Left lung (tissue), 10 donors: ENCODE data around the gene GLCE. TPM values are rescaled to one million over a fixed set of nuclear protein-coding genes. Genes with fewer than 3 reads are reported as not detected.

ENCODE experiments used
- ATAC-seq: fragments of 200-7000 bp; cut with Tn5 transposase; one replicate; pipeline ENCODE4 v1.9.1; 2020; ENCODE audit warnings: moderate library complexity
- DNase-seq, 4 donors: peaks; one replicate each; pipeline ENCODE4 v3.0.0-alpha.2; 2013 to 2020
- H3K27ac ChIP-seq, 2 donors: fragments of 200-600 bp; sonication (generic) in 1 of 2; one replicate each; pipeline versions ENCODE4 v1.5.0 to v1.8.0; 2020 to 2021
- H3K27me3 ChIP-seq, 2 donors: fragments of 200-600 bp; sonication (generic) in 1 of 2; one replicate each; pipeline versions ENCODE4 v1.5.0 to v1.8.0; 2020 to 2021
- H3K36me3 ChIP-seq, 2 donors: fragments of 200-600 bp; sonication (generic) in 1 of 2; one replicate each; pipeline versions ENCODE4 v1.5.0 to v1.8.0; 2020 to 2021
- H3K4me1 ChIP-seq, 2 donors: fragments of 200-600 bp; one replicate each; pipeline ENCODE4 v1.8.0; 2021
- H3K4me3 ChIP-seq, 2 donors: fragments of 200-600 bp; sonication (generic) in 1 of 2; one replicate each; pipeline versions ENCODE4 v1.5.0 to v1.8.0; 2020 to 2021; ENCODE audit warnings: mild to moderate bottlenecking in 1 of 2
- H3K9me3 ChIP-seq, 2 donors: fragments of 200-600 bp; sonication (generic) in 1 of 2; one replicate each; pipeline versions ENCODE4 v1.5.0 to v1.8.0; 2020 to 2021
- intact Hi-C, 2 donors: fragments of 100-400 bp; cut with DNase I; formaldehyde crosslinking; loops; one replicate each; pipeline versions ENCODE4 v1.11.2 to v1.14.2; 2022
- polyA plus RNA-seq, 6 donors: library from polyadenylated mRNA; unstranded; fragments of 120-200 nt; gene quantifications; one replicate each; pipeline ENCODE4 v1.2.1, GENCODE V29; 2013; ENCODE audit not compliant: insufficient read length in 6 of 6
- total RNA-seq, 2 donors: library from RNA; stranded (reverse); fragmentation: NEBNext Ultra II Directional; extraction: Animal tissue kit (Norgen Biotek cat#: 25700); gene quantifications; one replicate each; pipeline ENCODE4 v1.2.1, GENCODE V29; 2021
- TF ChIP-seq, protein P1 (sequence below), 2 donors: fragments of 200-600 bp; sonication (generic) in 1 of 2; IDR thresholded peaks; one replicate each; pipeline versions ENCODE4 v1.5.0 to v1.8.0; 2021; ENCODE audit warnings: antibody characterized with exemption in 2 of 2
- donor health status: DM: no; HTN: yes; CAD: no.
- donor health status: DM: no; HTN: no; CAD: no.

Gene GLCE
- total and polyA plus RNA-seq, 8 donors, result 18.2 to 66.6 (median 60.6) TPM

DNA sequence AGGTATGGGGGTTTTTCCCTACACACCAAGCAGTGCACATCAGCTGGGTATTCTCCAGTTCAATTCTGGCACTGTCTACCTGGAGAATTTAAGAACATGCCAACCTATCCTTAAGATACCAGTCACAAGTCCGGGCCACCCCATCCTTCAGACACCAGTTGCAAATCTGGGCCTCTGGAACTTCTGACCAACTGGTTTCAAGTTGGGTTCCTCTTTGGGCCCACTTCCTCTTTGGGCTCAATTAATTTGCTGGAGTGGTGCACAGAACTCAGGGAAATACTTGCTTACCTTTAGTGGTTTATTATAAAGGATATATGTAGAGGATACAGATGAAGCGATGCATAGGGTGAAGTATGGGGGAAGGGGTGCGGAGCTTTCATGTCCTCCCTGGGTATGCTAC lies 25.3 kb downstream of the GLCE start:
- H3K27me3 ChIP-seq, result no peaks in the 10 kb centered on the region
- DNase-seq (no peak), ATAC-seq (no peak)
- intact Hi-C loops, result no loop called here
- H3K4me3 ChIP-seq, result no peak overlapping the region
- TF ChIP-seq, protein P1, sequence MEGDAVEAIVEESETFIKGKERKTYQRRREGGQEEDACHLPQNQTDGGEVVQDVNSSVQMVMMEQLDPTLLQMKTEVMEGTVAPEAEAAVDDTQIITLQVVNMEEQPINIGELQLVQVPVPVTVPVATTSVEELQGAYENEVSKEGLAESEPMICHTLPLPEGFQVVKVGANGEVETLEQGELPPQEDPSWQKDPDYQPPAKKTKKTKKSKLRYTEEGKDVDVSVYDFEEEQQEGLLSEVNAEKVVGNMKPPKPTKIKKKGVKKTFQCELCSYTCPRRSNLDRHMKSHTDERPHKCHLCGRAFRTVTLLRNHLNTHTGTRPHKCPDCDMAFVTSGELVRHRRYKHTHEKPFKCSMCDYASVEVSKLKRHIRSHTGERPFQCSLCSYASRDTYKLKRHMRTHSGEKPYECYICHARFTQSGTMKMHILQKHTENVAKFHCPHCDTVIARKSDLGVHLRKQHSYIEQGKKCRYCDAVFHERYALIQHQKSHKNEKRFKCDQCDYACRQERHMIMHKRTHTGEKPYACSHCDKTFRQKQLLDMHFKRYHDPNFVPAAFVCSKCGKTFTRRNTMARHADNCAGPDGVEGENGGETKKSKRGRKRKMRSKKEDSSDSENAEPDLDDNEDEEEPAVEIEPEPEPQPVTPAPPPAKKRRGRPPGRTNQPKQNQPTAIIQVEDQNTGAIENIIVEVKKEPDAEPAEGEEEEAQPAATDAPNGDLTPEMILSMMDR (IDR thresholded peaks at IDR 0.05), result no peak
- no peaks in the 10 kb centered on the region for H3K36me3 ChIP-seq
- no peak overlapping the region for H3K27ac ChIP-seq
- no peaks in the 10 kb centered on the region for H3K4me1 ChIP-seq
- peaks cover 0 to 12% of the 10 kb centered on the region in 2 donors for H3K9me3 ChIP-seq

DNA sequence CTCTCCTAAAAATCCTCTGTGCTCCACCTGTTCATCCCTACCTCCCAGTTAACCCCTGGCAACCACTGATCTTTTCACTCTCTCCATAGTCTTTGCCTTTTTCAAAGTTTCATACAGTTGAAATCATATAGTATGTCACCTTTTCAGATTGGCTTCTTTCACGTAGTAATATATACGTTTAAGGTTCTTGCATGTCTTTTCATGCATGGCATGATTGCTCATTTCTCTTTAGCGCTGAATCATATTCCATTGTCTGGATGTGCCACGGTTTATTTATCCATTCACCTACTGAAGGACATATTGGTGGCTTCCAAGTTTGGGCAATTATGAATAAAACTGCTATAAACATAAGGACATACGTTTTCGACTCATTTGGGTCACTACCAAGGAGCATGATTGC lies 28.7 kb downstream of the GLCE start:
- Histone ChIP-seq H3K36me3 (no peaks in the 10 kb centered on the region), H3K27ac (no peak overlapping the region), H3K4me3 (no peak overlapping the region), H3K4me1 (peaks cover 0 to 5% of the 10 kb centered on the region in 2 donors), H3K27me3 (no peaks in the 10 kb centered on the region), H3K9me3 (peaks cover 0 to 14% of the 10 kb centered on the region in 2 donors)
- intact Hi-C loops, result no loop called here
- ATAC-seq (no peak), DNase-seq (no peak)
- TF ChIP-seq, protein P1 (IDR thresholded peaks at IDR 0.05), result no peak

DNA sequence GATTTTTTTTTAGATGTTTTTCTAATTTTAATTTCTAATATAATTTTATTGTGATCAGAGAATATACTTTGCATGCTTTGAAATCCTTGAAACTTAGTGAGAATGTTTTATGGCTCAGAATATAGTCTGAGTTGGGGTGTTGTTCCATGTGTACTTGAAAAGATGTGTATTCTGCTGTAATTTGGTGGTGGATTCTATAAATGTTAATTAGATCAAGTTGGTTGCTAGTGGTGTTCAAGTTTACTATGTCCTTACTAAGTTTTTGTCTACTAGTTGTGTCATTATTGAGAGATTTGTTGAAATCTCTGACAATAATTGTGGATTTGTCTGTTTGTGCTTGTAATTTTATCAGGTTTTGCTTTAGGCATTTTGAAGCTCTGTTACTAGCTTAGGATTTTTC lies 29.7 kb downstream of the GLCE start:
- Histone ChIP-seq H3K27ac (no peak overlapping the region), H3K4me3 (no peak overlapping the region), H3K9me3 (peaks cover 0 to 14% of the 10 kb centered on the region in 2 donors), H3K4me1 (peaks cover 0 to 5% of the 10 kb centered on the region in 2 donors), H3K36me3 (no peaks in the 10 kb centered on the region), H3K27me3 (no peaks in the 10 kb centered on the region)
- no peak for DNase-seq
- TF ChIP-seq, protein P1 (IDR thresholded peaks at IDR 0.05), result no peak
- no peak for ATAC-seq
- intact Hi-C loops, result no loop called here

DNA sequence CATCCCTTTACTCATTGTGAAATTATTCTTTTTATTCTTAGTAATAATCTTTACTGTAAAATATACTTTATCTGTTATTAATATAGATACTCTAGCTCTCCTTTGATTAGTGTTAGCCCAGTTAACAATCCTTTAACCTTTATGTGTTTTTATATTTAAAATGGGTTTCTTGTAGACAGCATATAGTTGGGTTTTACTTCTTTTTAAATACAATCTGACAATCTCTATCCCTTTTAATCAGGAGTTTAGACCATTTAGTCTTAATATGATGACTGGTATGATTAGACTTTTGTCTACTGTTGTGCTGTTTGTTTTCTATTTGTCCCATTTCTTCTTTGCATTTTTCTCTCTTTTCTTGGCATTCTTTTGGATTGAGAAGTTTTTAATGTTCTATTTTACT lies 30.1 kb downstream of the GLCE start:
- no peak overlapping the region for H3K27ac ChIP-seq
- TF ChIP-seq, protein P1 (IDR thresholded peaks at IDR 0.05), result no peak
- peaks cover 0 to 5% of the 10 kb centered on the region in 2 donors for H3K4me1 ChIP-seq
- H3K36me3 ChIP-seq, result no peaks in the 10 kb centered on the region
- H3K4me3 ChIP-seq, result no peak overlapping the region
- H3K9me3 ChIP-seq, result peaks cover 0 to 14% of the 10 kb centered on the region in 2 donors
- no peaks in the 10 kb centered on the region for H3K27me3 ChIP-seq
- ATAC-seq (no peak), DNase-seq (no peak)
- intact Hi-C loops, result no loop called here

DNA sequence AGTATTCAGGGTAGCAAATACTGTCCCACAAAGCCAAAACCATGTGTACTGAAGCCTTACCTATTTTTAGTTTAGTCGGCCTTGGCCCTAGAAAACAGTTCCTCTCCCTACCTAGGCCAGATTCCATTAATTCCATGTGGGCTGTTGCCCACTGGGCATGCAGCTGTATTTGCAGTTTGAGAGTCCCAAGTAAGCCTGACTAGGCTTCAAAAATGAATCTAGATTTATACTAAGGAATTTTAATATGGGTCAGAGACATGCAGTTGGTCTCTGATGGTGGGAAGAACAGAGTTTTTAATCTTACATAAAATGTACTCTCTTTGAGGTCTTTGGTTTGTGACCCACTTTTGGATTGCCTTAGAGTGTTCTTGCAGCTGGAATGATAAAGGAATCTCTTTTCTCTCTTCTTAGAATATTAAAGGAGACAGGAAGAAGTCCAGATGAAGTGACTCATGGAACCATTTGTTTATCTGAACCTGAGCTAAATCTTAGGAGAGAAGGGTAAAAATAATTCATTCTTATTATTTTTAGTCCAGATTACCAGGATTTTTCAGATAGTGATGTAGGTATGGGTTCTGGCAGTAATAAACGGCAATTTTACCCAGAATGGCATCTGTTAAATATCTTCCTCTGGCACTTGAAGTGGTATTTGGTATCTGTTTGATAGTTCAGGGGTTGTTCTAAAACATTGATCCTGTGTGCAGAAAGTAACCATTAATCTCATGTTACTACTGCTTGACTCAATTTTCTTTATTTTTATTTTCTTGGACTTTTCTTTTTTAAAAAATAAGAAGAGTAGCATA lies 33.8 kb downstream of the GLCE start:
- ATAC-seq (no peak), DNase-seq (no peak)
- H3K36me3 ChIP-seq, result peaks cover 0 to 11% of the 10 kb centered on the region in 2 donors
- no peaks in the 10 kb centered on the region for H3K27me3 ChIP-seq
- intact Hi-C loops, result no loop called here
- H3K4me1 ChIP-seq, result peaks cover 0 to 5% of the 10 kb centered on the region in 2 donors
- no peak overlapping the region for H3K27ac ChIP-seq
- TF ChIP-seq, protein P1 (IDR thresholded peaks at IDR 0.05), result no peak
- H3K9me3 ChIP-seq, result peaks cover 0 to 14% of the 10 kb centered on the region in 2 donors
- no peak overlapping the region for H3K4me3 ChIP-seq
